ENCODE results near the gene CDV3.

Gene CDV3

GRCh38 chr3:133589503-133589902 lies 16.0 kb downstream of the CDV3 start:
- FAIRE-seq (no peak), DNase-seq (ENCODE audit: insufficient read length) (no peak)
- TF ChIP-seq POLR2AphosphoS5 (IDR thresholded peaks at IDR 0.05; ENCODE audit: low read depth, low read length) = no peak; the same call in 1 of the 2 replicates
- no peak for TF ChIP-seq POLR2A (IDR thresholded peaks at IDR 0.05; ENCODE audit: low read depth, low read length)
- no peak for TF ChIP-seq TAF1 (IDR thresholded peaks at IDR 0.05; ENCODE audit: borderline replicate concordance, low read depth, low read length)

DNA sequence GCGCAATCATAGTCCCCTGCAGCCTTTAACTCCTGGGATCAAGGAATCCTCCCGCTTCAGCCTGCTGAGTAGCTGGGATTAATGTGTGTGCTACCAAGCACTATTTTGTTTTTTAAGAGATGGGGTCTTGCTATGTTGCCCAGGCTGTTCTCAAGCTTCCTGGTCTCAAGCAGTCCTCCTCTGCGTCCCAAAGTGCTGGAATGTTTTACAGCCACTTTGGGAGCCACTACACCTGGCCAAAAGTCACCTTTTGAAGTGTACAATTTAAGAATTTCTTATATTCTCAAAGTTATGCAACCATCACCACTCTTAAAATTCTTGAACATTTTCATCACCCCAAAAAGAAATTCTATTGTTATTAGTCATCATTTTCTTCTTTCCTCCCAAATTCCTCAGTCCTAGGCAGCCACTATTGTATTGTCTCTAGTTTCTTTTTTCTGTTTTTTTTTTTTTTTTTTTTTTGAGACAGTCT lies 17.8 kb downstream of the CDV3 start:
- FAIRE-seq (no peak), DNase-seq (ENCODE audit: insufficient read length) (no peak)

DNA sequence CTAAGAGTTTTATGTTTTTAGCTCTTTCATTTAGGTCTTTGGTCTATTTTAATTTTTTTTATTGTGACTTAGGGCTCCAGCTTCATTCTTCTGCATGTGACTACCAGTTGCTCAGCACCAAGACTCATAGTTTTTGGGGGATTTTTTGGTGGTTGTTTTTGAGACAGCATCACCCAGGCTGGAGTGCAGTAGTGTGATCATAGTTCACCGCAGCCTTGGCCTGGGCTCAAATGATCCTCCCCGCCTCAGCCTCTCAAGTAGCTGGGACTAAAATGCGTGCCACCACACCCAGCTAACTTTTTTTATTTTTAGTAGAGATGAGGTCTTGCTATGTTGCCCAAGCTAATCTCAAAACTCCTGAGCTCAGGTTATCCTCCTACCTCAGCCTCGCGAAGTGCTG lies 19.4 kb downstream of the CDV3 start:
- no peak for DNase-seq (ENCODE audit: insufficient read length)
- FAIRE-seq = no peak
- no peak for TF ChIP-seq TAF1 (IDR thresholded peaks at IDR 0.05; ENCODE audit: borderline replicate concordance, low read depth, low read length)
- no peak for TF ChIP-seq POLR2A (IDR thresholded peaks at IDR 0.05; ENCODE audit: low read depth, low read length)
- no peak for TF ChIP-seq POLR2AphosphoS5 (IDR thresholded peaks at IDR 0.05; ENCODE audit: low read depth, low read length)

More for the DNA sequence above, 17.8 kb downstream of the CDV3 start:
- TF ChIP-seq POLR2A (IDR thresholded peaks at IDR 0.05; ENCODE audit: low read depth, low read length) = no peak
- TF ChIP-seq POLR2AphosphoS5 (IDR thresholded peaks at IDR 0.05; ENCODE audit: low read depth, low read length) = no peak
- TF ChIP-seq TAF1 (IDR thresholded peaks at IDR 0.05; ENCODE audit: borderline replicate concordance, low read depth, low read length) = no peak

GRCh38 chr3:133593243-133593642 lies 19.8 kb downstream of the CDV3 start:
- TF ChIP-seq POLR2A (IDR thresholded peaks at IDR 0.05; ENCODE audit: low read depth, low read length) (no peak), POLR2AphosphoS5 (IDR thresholded peaks at IDR 0.05; ENCODE audit: low read depth, low read length) (no peak), TAF1 (IDR thresholded peaks at IDR 0.05; ENCODE audit: borderline replicate concordance, low read depth, low read length) (no peak)
- no peak for FAIRE-seq
- DNase-seq (ENCODE audit: insufficient read length) = no peak

DNA sequence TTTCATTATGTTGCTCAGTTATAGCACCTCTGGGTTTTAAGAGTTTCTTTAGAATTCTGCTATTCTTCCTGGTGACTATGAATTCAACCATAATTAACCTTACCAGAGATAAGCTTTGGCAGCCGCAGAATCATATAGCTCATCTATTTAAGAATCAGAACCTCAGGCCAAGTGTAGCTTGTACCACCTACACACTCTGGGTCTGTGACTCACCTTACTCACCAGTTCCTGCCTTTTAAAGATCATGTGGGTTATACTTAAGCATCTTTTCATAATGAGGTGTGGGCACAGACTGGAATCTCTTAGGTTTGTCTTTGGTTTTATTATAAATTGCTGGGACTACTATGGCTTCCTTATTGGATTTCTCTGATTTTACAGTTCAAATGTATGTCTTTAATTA lies 21.9 kb downstream of the CDV3 start:
- TF ChIP-seq POLR2AphosphoS5 (IDR thresholded peaks at IDR 0.05; ENCODE audit: low read depth, low read length) = no peak
- no peak for TF ChIP-seq POLR2A (IDR thresholded peaks at IDR 0.05; ENCODE audit: low read depth, low read length)
- no peak for TF ChIP-seq TAF1 (IDR thresholded peaks at IDR 0.05; ENCODE audit: borderline replicate concordance, low read depth, low read length)
- DNase-seq (ENCODE audit: insufficient read length) (no peak), FAIRE-seq (no peak)

- FAIRE-seq (no peak), DNase-seq (ENCODE audit: insufficient read length) (no peak)
- TF ChIP-seq POLR2A (IDR thresholded peaks at IDR 0.05; ENCODE audit: low read depth, low read length) = no peak
- no peak for TF ChIP-seq TAF1 (IDR thresholded peaks at IDR 0.05; ENCODE audit: borderline replicate concordance, low read depth, low read length)
- TF ChIP-seq POLR2AphosphoS5 (IDR thresholded peaks at IDR 0.05; ENCODE audit: low read depth, low read length) = no peak
These were observed 24.9 kb downstream of the CDV3 start for GRCh38 chr3:133598405-133598804.

- no peak for FAIRE-seq
- DNase-seq (ENCODE audit: insufficient read length) = no peak
- TF ChIP-seq POLR2A (IDR thresholded peaks at IDR 0.05; ENCODE audit: low read depth, low read length) (no peak), TAF1 (IDR thresholded peaks at IDR 0.05; ENCODE audit: borderline replicate concordance, low read depth, low read length) (no peak), POLR2AphosphoS5 (IDR thresholded peaks at IDR 0.05; ENCODE audit: low read depth, low read length) (no peak)
These were observed 25.8 kb downstream of the CDV3 start for GRCh38 chr3:133599280-133599679.

DNA sequence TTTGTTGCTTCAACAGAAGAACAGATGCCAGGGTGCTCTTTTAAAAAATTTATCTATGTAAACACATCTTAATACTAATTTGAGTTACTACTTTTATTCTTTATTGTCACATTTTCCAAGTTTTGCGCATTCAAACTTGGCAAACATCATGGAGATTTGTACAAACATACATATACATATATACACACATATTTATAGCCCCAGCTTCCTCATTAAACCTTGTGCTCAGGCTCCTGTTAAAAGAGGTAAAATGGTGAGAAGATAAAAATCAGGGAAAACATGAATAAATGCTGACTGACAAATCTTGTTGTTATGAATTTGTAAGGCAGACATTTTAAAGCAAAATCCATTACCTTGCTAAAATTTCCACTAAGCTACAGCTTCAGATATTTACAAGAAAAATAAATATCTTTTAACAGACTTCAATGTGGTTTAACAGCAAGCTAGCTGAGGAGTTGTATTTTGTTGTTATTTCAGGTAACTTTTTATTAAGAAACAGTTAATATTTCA lies 27.1 kb downstream of the CDV3 start:
- no peak for DNase-seq (ENCODE audit: insufficient read length)
- no peak for FAIRE-seq
- TF ChIP-seq POLR2A (IDR thresholded peaks at IDR 0.05; ENCODE audit: low read depth, low read length) (no peak), POLR2AphosphoS5 (IDR thresholded peaks at IDR 0.05; ENCODE audit: low read depth, low read length) (no peak), TAF1 (IDR thresholded peaks at IDR 0.05; ENCODE audit: borderline replicate concordance, low read depth, low read length) (no peak)

- TF ChIP-seq POLR2AphosphoS5 (IDR thresholded peaks at IDR 0.05; ENCODE audit: low read depth, low read length) (no peak), TAF1 (IDR thresholded peaks at IDR 0.05; ENCODE audit: borderline replicate concordance, low read depth, low read length) (no peak), POLR2A (IDR thresholded peaks at IDR 0.05; ENCODE audit: low read depth, low read length) (no peak)
- DNase-seq (ENCODE audit: insufficient read length) = no peak
- FAIRE-seq = no peak
These were observed 32.9 kb downstream of the CDV3 start for GRCh38 chr3:133606342-133606741.

DNA sequence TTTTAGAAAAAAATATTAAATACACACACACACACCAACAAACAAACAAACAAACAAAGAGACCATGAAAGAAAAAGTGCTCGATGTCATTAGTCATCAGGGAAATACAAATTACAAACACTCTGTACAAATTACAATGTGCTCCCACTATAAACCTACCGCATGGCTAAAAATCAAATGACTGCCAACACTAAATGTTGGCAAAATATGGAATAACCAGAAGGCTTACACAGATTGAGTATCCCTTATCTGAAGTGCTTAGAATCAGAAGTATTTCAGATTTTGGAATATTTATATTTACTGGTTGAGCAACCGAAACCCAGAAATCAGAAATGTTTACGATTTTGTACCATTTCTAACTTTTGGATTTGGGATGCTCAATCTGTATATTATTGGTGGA lies 33.4 kb downstream of the CDV3 start:
- no peak for TF ChIP-seq POLR2AphosphoS5 (IDR thresholded peaks at IDR 0.05; ENCODE audit: low read depth, low read length)
- TF ChIP-seq POLR2A (IDR thresholded peaks at IDR 0.05; ENCODE audit: low read depth, low read length) = no peak
- no peak for TF ChIP-seq TAF1 (IDR thresholded peaks at IDR 0.05; ENCODE audit: borderline replicate concordance, low read depth, low read length)
- no peak for FAIRE-seq

DNA sequence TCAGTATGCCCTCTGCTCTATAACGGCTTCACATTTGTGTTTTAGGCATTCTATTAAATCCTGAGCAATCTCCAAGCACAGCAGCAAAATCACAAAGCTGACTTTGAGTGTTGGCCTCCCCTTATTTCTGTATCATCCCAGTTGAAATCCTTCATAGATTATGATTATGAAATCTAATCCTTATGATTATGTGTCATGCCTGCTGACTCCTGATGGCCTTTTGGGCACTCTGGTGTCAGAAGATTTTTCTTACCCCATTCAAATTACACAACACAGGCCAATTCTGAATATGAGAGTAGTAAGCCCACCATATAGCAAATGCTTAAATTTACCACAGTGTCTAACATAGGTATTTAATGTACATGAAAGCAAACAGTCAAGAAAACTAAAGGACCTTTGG lies 34.3 kb downstream of the CDV3 start:
- no peak for TF ChIP-seq TAF1 (IDR thresholded peaks at IDR 0.05; ENCODE audit: borderline replicate concordance, low read depth, low read length)
- no peak for TF ChIP-seq POLR2AphosphoS5 (IDR thresholded peaks at IDR 0.05; ENCODE audit: low read depth, low read length)
- TF ChIP-seq POLR2A (IDR thresholded peaks at IDR 0.05; ENCODE audit: low read depth, low read length) = no peak
- FAIRE-seq (no peak), DNase-seq (ENCODE audit: insufficient read length) (no peak)

More for the DNA sequence above, 33.4 kb downstream of the CDV3 start:
- no peak for DNase-seq (ENCODE audit: insufficient read length)

DNA sequence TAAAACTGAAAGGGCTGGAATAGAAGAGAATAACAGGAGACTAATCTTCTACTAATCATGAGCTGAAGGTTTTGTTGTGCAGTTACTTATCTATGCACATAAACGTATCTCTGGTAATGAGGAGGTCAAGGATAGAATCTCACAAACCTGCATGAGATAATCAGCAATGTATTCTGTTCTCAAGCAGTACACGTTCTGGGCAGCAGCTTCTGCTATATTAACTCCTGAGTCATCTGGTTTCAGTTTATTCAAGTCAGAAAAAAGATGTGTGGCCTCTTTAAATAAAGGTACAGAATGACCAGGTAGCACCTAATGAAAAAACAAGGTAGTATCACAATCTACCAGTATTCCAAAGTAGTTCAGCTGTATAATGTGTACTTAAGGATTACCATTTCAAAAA lies 34.9 kb downstream of the CDV3 start:
- FAIRE-seq (no peak), DNase-seq (ENCODE audit: insufficient read length) (no peak)
- TF ChIP-seq POLR2A (IDR thresholded peaks at IDR 0.05; ENCODE audit: low read depth, low read length) (no peak), TAF1 (IDR thresholded peaks at IDR 0.05; ENCODE audit: borderline replicate concordance, low read depth, low read length) (no peak), POLR2AphosphoS5 (IDR thresholded peaks at IDR 0.05; ENCODE audit: low read depth, low read length) (no peak)

All from GM12892 (cell line).